SK-N-SH (cell line): Measurements from ENCODE around the gene IL31RA. TPM values are rescaled to one million over a fixed set of nuclear protein-coding genes. Genes with fewer than 3 reads are reported as not detected.

ENCODE experiments used
- CTCF ChIA-PET: fragments of 300-600, 350-600 bp; formaldehyde crosslinking; extraction: SDS; loops from one replicate; lab custom pipeline; 2021; lab: Yijun Ruan, JAX
- POLR2A ChIA-PET: fragments of 350-600 bp; sonication (Branson Sonifier 250); formaldehyde crosslinking; extraction: SDS; loops from one replicate; lab custom pipeline; 2020; ENCODE audit warnings: antibody characterized with exemption, inconsistent platforms; lab: Yijun Ruan, JAX
- DNase-seq: peaks from one replicate; pipeline ENCODE4 v3.0.0; 2012
- H2AFZ ChIP-seq: fragments of 200-600 bp; sonication (generic); 2 replicates; pipeline ENCODE4 v1.8.1; 2016; ENCODE audit warnings: antibody characterized with exemption, mild to moderate bottlenecking, low read depth
- H3F3A ChIP-seq: fragments of 200-600 bp; sonication (generic); replicated peaks from 2 replicates; pipeline ENCODE3; 2016; ENCODE audit warnings: antibody characterized with exemption, mild to moderate bottlenecking; ENCODE audit not compliant: insufficient read depth
- H3K27ac ChIP-seq, 2 experiments: fragments of 200-500 bp in 1 of 2; fragments of 200-600 bp in 1 of 2; sonication (Bioruptor generic) in 1 of 2; sonication (generic), shearing (Covaris generic) in 1 of 2; 2 replicates each; pipeline versions ENCODE4 v1.5.1 to v1.6.1; 2014 to 2016; ENCODE audit warnings: low read depth in 2 of 2, inconsistent platforms in 1 of 2, low read length in 1 of 2, mild to moderate bottlenecking in 1 of 2, mixed read lengths in 1 of 2
- H3K27me3 ChIP-seq: fragments of 200-600 bp; sonication (generic), shearing (Covaris generic); 2 replicates; pipeline ENCODE4 v1.6.1; 2016; ENCODE audit warnings: mixed run types; ENCODE audit not compliant: insufficient read depth
- H3K36me3 ChIP-seq, 2 experiments: fragments of 200-500 bp in 1 of 2; fragments of 200-600 bp in 1 of 2; sonication (Bioruptor generic) in 1 of 2; sonication (generic) in 1 of 2; replicated peaks in 1 of 2; 2 replicates each; pipeline versions ENCODE3 to v1.5.1; 2014 to 2016; ENCODE audit warnings: low read length in 1 of 2, mild to moderate bottlenecking in 1 of 2; ENCODE audit not compliant: insufficient read depth in 2 of 2, control insufficient read depth in 1 of 2
- H3K4me1 ChIP-seq, 2 experiments: fragments of 200-500 bp in 1 of 2; fragments of 200-600 bp in 1 of 2; sonication (Bioruptor generic) in 1 of 2; sonication (generic), shearing (Covaris generic) in 1 of 2; 2 replicates each; pipeline versions ENCODE4 v1.5.1 to v1.6.1; 2014 to 2016; ENCODE audit warnings: low read depth in 1 of 2, low read length in 1 of 2, mixed run types in 1 of 2; ENCODE audit not compliant: insufficient read depth in 2 of 2, control insufficient read depth in 1 of 2
- H3K4me2 ChIP-seq: fragments of 200-600 bp; sonication (generic), shearing (Covaris generic); 2 replicates; pipeline ENCODE4 v1.6.1; 2017; ENCODE audit warnings: mixed run types
- H3K4me3 ChIP-seq, 2 experiments: fragments of 200-500 bp in 1 of 2; fragments of 200-600 bp in 1 of 2; sonication (Bioruptor generic) in 1 of 2; sonication (generic), shearing (Covaris generic) in 1 of 2; 2 replicates each; pipeline versions ENCODE4 v1.5.1 to v1.8.1; 2014 to 2016; ENCODE audit warnings: low read depth in 2 of 2, inconsistent platforms in 1 of 2, low read length in 1 of 2, mild to moderate bottlenecking in 1 of 2, mixed read lengths in 1 of 2, moderate library complexity in 1 of 2
- H3K79me2 ChIP-seq: fragments of 200-600 bp; sonication (generic); 2 replicates; pipeline ENCODE4 v1.8.1; 2017; ENCODE audit warnings: mild to moderate bottlenecking; ENCODE audit not compliant: insufficient read depth
- H3K9ac ChIP-seq: fragments of 200-600 bp; sonication (generic); 2 replicates; pipeline ENCODE4 v1.6.1; 2017; ENCODE audit warnings: mixed run types
- H3K9me2 ChIP-seq: fragments of 200-600 bp; sonication (generic); 2 replicates; pipeline ENCODE4 v1.6.1; 2017; ENCODE audit warnings: mixed run types
- H3K9me3 ChIP-seq: fragments of 200-600 bp; sonication (generic); 2 replicates; pipeline ENCODE4 v1.6.1; 2017; ENCODE audit warnings: mixed run types, mild to moderate bottlenecking, moderate library complexity
- H4K20me1 ChIP-seq: fragments of 200-600 bp; sonication (generic); 2 replicates; pipeline ENCODE4 v1.6.1; 2017; ENCODE audit warnings: mild to moderate bottlenecking, mixed run types; ENCODE audit not compliant: insufficient read depth
- EP300 ChIP-seq, 2 experiments: IDR thresholded peaks; 2 replicates each; pipeline versions ENCODE4 v1.4.0 to v1.6.1; 2012; ENCODE audit warnings: borderline replicate concordance in 1 of 2, low read depth in 1 of 2, low read length in 1 of 2
- EZH2phosphoT487 ChIP-seq: fragments of 200-600 bp; sonication (generic); IDR thresholded peaks from 2 replicates; pipeline ENCODE4 v1.6.1; 2017; ENCODE audit warnings: low read depth, mixed run types, mild to moderate bottlenecking, antibody characterized with exemption, moderate library complexity, borderline replicate concordance
- FOSL2 ChIP-seq: IDR thresholded peaks from 2 replicates; pipeline ENCODE4 v1.4.0; 2012; ENCODE audit warnings: low read depth, mild to moderate bottlenecking, moderate library complexity, borderline replicate concordance
- FOXJ3 ChIP-seq: sonication (generic); formaldehyde crosslinking; IDR thresholded peaks from 2 replicates; pipeline ENCODE4 v1.5.1; 2020; ENCODE audit warnings: mild to moderate bottlenecking, missing genetic modification reagents
- FOXM1 ChIP-seq: IDR thresholded peaks from 2 replicates; pipeline ENCODE4 v1.4.0; 2012; ENCODE audit warnings: low read depth, mild to moderate bottlenecking
- GABPA ChIP-seq: IDR thresholded peaks from 2 replicates; pipeline ENCODE4 v1.4.0; 2012; ENCODE audit warnings: low read depth, mild to moderate bottlenecking
- MXI1 ChIP-seq: IDR thresholded peaks from 2 replicates; pipeline ENCODE4 v1.6.1; 2012; ENCODE audit warnings: mild to moderate bottlenecking, low read depth, low read length, improper control_type of control experiment
- NFIC ChIP-seq: IDR thresholded peaks from 2 replicates; pipeline ENCODE4 v1.4.0; 2012; ENCODE audit warnings: borderline replicate concordance
- PBX3 ChIP-seq: IDR thresholded peaks from 2 replicates; pipeline ENCODE4; 2012
- RAD21 ChIP-seq: IDR thresholded peaks from 2 replicates; pipeline ENCODE4 v1.6.1; 2012; ENCODE audit warnings: mild to moderate bottlenecking, low read length
- RCOR1 ChIP-seq: fragments of 150-350 bp; IDR thresholded peaks from 2 replicates; pipeline ENCODE4 v1.6.1; 2017; ENCODE audit warnings: antibody characterized with exemption, low read length
- RFX5 ChIP-seq: IDR thresholded peaks from 2 replicates; pipeline ENCODE4 v1.6.1; 2012; ENCODE audit warnings: mild to moderate bottlenecking, improper control_type of control experiment, low read length
- SIN3A ChIP-seq: IDR thresholded peaks from 2 replicates; pipeline ENCODE4 v1.6.1; 2012; ENCODE audit warnings: low read depth, mild to moderate bottlenecking, low read length, moderate library complexity, borderline replicate concordance
- SMC3 ChIP-seq: IDR thresholded peaks from 2 replicates; pipeline ENCODE4 v1.6.1; 2012; ENCODE audit warnings: low read depth, low read length, improper control_type of control experiment
- TAF1 ChIP-seq: IDR thresholded peaks from 2 replicates; pipeline ENCODE4 v1.6.1; 2012; ENCODE audit warnings: low read depth, mild to moderate bottlenecking, low read length, moderate library complexity, borderline replicate concordance
- TEAD4 ChIP-seq: IDR thresholded peaks from 2 replicates; pipeline ENCODE4 v1.4.0; 2012; ENCODE audit warnings: mild to moderate bottlenecking, borderline replicate concordance; ENCODE audit not compliant: insufficient read depth
- USF2 ChIP-seq: fragments of 150-350 bp; IDR thresholded peaks from 2 replicates; pipeline ENCODE4 v1.6.1; 2017; ENCODE audit warnings: antibody characterized with exemption, low read length, low read depth, borderline replicate concordance
- WGBS: methylation state at CpG from one replicate; pipeline ENCODE4 v1.1.6; 2017; ENCODE audit warnings: low lambda C conversion rate; 5-methylcytosine and 5-hydroxymethylcytosine counted together
- polyA plus RNA-seq, 3 experiments: library from polyadenylated mRNA; depleted of rRNA; stranded (reverse); fragments of >200 nt; gene quantifications; 2 replicates each; pipeline ENCODE4 v1.2.3, GENCODE V29; 2012
- TF ChIP-seq, protein P1 (sequence below): IDR thresholded peaks from 2 replicates; pipeline ENCODE4 v1.6.1; 2012; ENCODE audit warnings: mild to moderate bottlenecking, low read depth, low read length, moderate library complexity
- TF ChIP-seq, protein P2 (sequence below): fragments of 150-350 bp; IDR thresholded peaks from 2 replicates; pipeline ENCODE4 v1.6.1; 2016; ENCODE audit warnings: mild to moderate bottlenecking, low read depth, low read length
- TF ChIP-seq, protein P3 (sequence below): IDR thresholded peaks from 2 replicates; pipeline ENCODE4 v1.4.0; 2012; ENCODE audit warnings: low read depth

IL31RA gene
- polyA plus RNA-seq, 1 of the 3 experiments (the other 2 are of a cell fraction), result 0.20 TPM

- TF ChIP-seq TAF1 (no peak), SMC3 (no peak)
Observed at GRCh38 chr5:55925181-55925580, 74.0 kb downstream of the IL31RA start (continued).

DNA sequence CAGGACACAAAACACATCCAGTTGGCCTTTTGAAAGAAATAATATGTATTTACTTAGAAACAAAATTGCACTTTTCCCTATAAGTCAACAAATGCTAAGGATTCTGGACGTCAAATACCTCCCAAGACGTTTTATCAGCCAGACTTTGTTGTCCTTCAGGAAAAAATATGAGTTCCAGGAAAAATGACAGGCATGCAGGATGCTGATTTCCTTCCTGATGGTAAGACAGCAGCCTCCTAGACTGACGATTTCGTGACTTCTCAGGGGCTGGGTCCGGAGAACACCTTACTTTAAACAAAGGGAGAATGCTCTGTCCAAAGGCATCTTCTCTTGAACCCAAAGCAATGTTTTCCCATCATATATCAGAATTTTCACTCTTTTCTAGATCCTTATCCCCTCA, 74.6 kb downstream of the IL31RA start:
- CTCF ChIA-PET, result no interaction called here
- no peak overlapping the region for H3K27ac ChIP-seq
- H3K4me1 ChIP-seq, result no peaks in the 10 kb centered on the region; a peak in 1 of 4 replicates
- H3K9ac ChIP-seq, result no peak overlapping the region
- H2AFZ ChIP-seq, result no peak overlapping the region
- no peaks in the 10 kb centered on the region for H3K79me2 ChIP-seq
- 71% methylated on average over 5 of the region's 5 CpGs for WGBS
- TF ChIP-seq NFIC (no peak), EZH2phosphoT487 (no peak), GABPA (no peak), MXI1 (no peak), FOXM1 (no peak), USF2 (no peak), TEAD4 (no peak), FOXJ3 (CRISPR knock-in tag) (no peak), FOSL2 (no peak), SIN3A (no peak), EP300 (IDR thresholded peaks at IDR 0.05; ENCODE audit: borderline replicate concordance in 1 of 2, low read depth in 1 of 2, low read length in 1 of 2) (no peak), PBX3 (no peak), RCOR1 (no peak), TAF1 (no peak), RFX5 (no peak), RAD21 (no peak)
- TF ChIP-seq, protein P1, sequence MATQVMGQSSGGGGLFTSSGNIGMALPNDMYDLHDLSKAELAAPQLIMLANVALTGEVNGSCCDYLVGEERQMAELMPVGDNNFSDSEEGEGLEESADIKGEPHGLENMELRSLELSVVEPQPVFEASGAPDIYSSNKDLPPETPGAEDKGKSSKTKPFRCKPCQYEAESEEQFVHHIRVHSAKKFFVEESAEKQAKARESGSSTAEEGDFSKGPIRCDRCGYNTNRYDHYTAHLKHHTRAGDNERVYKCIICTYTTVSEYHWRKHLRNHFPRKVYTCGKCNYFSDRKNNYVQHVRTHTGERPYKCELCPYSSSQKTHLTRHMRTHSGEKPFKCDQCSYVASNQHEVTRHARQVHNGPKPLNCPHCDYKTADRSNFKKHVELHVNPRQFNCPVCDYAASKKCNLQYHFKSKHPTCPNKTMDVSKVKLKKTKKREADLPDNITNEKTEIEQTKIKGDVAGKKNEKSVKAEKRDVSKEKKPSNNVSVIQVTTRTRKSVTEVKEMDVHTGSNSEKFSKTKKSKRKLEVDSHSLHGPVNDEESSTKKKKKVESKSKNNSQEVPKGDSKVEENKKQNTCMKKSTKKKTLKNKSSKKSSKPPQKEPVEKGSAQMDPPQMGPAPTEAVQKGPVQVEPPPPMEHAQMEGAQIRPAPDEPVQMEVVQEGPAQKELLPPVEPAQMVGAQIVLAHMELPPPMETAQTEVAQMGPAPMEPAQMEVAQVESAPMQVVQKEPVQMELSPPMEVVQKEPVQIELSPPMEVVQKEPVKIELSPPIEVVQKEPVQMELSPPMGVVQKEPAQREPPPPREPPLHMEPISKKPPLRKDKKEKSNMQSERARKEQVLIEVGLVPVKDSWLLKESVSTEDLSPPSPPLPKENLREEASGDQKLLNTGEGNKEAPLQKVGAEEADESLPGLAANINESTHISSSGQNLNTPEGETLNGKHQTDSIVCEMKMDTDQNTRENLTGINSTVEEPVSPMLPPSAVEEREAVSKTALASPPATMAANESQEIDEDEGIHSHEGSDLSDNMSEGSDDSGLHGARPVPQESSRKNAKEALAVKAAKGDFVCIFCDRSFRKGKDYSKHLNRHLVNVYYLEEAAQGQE, result no peak
- TF ChIP-seq, protein P2, sequence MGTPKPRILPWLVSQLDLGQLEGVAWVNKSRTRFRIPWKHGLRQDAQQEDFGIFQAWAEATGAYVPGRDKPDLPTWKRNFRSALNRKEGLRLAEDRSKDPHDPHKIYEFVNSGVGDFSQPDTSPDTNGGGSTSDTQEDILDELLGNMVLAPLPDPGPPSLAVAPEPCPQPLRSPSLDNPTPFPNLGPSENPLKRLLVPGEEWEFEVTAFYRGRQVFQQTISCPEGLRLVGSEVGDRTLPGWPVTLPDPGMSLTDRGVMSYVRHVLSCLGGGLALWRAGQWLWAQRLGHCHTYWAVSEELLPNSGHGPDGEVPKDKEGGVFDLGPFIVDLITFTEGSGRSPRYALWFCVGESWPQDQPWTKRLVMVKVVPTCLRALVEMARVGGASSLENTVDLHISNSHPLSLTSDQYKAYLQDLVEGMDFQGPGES, result no peak
- TF ChIP-seq, protein P3, sequence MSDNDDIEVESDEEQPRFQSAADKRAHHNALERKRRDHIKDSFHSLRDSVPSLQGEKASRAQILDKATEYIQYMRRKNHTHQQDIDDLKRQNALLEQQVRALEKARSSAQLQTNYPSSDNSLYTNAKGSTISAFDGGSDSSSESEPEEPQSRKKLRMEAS, result no peak
- no peaks in the 10 kb centered on the region for H3K36me3 ChIP-seq
- H3K4me2 ChIP-seq, result no peak overlapping the region
- POLR2A ChIA-PET, result no interaction called here
- no peak for DNase-seq
- no peaks in the 10 kb centered on the region for H3K9me3 ChIP-seq
- H4K20me1 ChIP-seq, result no peaks in the 10 kb centered on the region
- no peak overlapping the region for H3K4me3 ChIP-seq
- no peaks in the 10 kb centered on the region for H3K27me3 ChIP-seq
- no peaks in the 10 kb centered on the region for H3F3A ChIP-seq
- no peaks in the 10 kb centered on the region for H3K9me2 ChIP-seq
